ACHN (cell line): ENCODE results near the gene HPS1.

Experiments used
- DNase-seq: peaks from one replicate; pipeline ENCODE4 v3.0.0-alpha.2; 2015
- in situ Hi-C: cut with HindIII; loops from 2 replicates; pipeline ENCODE4 v1.10.0; 2017; ENCODE audit warnings: low sequenced_read_pairs, low pct_ligation_motif_present, low pct_unique_long_range_greater_than_20kb

HPS1 gene

DNA sequence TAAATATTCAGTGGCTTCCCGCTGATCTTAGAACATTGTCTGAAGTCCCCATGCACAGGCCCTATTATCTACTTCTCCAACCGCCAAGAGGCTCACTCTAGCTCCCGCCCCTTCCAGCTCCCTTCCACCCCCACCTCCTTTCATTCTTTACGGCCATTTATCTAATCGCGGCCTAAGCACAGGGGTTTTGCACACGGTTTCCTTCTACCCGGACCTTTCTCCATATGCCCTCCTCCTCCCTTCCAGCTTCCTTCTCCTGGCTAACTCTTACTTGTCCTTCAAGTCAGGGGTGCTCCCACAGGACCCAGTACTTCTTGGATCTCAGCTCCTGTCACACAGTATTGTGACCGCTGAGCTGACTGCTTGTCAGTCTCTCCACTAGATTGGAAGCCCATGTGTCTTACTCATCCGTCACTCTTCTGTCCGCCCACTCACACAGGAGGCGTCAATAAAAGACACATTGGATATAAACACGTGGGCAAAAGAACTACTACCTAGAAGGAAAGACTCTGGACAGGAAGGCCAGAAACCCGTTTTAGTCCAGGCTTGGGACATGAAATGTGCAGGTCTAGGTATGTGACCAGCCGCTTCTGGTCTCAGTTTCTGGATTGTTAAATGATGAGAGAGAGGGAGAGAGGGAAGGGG lies 20.2 kb upstream of the HPS1 start:
- in situ Hi-C loops = no loop called here
- no peak for DNase-seq

DNA sequence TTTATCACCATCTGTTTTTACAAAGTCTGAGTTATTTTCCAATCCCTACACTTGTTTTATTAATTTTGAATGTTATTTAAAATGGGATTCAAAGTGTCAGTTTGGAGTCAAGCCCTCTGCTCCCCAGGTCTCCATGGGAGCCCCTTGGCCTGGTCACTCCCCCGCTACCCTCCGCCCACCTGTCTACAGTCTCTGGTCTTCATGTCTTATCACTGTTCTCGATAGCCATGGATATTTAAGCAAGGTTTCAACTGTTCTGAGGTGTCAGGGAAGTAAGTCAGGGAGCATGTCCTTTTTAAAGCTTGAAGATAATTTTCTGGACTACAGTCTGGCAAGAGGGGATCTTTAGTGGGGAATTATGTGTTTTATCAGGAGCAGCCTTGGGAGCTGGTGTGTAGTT lies 19.1 kb upstream of the HPS1 start:
- no peak for DNase-seq
- in situ Hi-C loops = no loop called here

- DNase-seq = no peak
- in situ Hi-C loops = no loop called here
Measured at GRCh38 chr10:98463976-98464754, 17.4 kb upstream of the HPS1 start.

DNA sequence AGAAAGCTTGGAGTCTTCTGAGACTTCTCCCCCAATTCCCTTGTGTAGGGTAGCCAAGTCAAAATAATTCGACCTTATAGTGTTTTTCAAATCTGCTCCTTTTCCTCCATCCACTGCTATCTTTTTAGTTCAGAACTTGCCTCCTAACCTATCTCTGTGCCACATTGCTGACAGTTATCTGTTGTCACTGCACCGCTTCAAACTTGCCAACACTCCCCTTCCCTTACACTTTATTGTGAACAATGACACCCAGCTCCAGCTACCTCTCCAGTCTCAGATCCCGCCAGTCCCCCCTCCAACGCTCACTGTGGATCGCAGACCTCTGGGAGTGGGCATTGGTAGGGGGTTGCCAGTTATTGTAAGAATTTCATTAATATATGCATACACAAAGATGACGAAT lies 16.3 kb upstream of the HPS1 start:
- in situ Hi-C loops = no loop called here
- DNase-seq = no peak

- no peak for DNase-seq
- in situ Hi-C loops = no loop called here
Measured at GRCh38 chr10:98461500-98461842, 14.7 kb upstream of the HPS1 start.

DNA sequence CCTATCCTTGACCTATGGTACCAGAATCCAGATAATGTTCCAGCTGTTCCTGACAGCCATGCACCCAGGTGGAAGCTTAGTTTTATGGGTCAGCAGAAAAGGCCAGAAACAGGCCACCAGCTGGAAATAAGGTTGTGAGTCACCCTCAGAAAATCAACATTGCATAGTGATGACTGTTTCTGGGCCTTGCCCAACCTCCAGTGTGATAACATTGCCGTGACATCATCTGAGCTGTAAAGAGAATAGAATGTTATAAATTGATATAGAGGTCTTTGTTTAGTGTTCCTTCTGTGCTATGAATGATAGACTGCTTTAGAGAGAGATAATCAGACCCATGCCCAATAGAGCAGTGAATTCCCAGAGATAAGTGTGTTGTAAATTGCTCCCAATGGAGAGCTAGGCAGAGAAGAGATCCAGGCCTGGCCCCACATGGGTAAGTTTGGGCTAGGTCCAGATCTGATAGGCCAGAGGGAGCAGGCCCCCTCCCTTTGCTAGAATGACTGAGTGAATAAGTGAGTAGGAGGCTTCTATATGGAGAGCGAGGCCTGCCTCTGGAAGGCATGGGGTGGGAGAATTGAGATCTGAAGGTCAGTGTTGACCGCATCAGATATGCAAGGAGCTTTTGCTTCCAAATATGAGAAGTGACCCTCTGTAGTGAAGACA lies 14.2 kb upstream of the HPS1 start:
- in situ Hi-C loops = no loop called here

DNA sequence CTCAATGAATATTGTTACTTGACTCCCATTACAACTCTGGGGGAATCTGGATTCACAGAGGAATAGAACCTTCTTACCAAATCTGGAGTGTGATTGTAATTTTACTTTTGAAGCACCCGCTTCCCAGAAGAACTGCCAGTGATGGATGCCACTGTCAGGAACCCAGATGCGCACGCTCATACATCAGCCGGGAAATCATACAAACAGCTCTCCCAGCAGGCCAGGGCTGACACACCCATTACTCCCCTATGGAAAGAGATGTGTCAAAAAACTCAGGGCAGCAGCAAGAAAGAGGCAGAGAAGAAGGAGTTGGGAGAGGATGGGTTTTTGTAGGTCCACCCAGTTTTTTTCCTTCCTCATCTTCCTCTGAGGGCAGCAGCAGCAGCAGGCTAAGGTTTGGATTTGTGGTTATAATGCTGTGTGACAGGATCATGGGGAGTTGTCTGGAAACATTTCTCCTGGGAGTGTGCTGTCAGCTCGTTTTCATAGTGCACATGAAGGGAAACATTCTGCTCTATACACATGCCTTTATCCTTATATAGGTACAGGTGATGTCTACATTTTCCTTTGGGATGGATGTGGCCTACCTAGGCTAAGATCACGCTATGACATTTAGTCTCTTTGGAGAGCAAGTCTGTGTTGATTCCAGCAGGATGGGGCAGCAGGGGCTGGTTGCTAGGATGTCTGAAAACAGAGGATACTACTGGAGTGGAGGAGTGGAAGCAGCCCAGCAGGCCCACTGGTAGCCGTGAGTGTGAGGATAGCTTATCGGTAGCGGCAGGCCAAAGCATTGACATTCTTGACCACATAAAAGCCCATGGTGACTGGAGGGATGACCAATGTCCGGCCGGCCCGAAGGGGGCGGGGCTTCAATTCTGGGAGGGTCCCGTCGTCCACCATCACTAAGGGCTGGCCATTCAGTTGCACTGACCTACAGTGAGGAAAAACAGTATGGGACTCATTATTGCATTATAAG lies 12.4 kb upstream of the HPS1 start:
- in situ Hi-C loops = no loop called here

More for the DNA sequence above, 14.2 kb upstream of the HPS1 start:
- DNase-seq = peak; percentile 93

GRCh38 chr10:98457721-98458120 lies 11.0 kb upstream of the HPS1 start:
- DNase-seq = no peak
- in situ Hi-C loops = no loop called here

More for the DNA sequence above, 12.4 kb upstream of the HPS1 start:
- no peak for DNase-seq

DNA sequence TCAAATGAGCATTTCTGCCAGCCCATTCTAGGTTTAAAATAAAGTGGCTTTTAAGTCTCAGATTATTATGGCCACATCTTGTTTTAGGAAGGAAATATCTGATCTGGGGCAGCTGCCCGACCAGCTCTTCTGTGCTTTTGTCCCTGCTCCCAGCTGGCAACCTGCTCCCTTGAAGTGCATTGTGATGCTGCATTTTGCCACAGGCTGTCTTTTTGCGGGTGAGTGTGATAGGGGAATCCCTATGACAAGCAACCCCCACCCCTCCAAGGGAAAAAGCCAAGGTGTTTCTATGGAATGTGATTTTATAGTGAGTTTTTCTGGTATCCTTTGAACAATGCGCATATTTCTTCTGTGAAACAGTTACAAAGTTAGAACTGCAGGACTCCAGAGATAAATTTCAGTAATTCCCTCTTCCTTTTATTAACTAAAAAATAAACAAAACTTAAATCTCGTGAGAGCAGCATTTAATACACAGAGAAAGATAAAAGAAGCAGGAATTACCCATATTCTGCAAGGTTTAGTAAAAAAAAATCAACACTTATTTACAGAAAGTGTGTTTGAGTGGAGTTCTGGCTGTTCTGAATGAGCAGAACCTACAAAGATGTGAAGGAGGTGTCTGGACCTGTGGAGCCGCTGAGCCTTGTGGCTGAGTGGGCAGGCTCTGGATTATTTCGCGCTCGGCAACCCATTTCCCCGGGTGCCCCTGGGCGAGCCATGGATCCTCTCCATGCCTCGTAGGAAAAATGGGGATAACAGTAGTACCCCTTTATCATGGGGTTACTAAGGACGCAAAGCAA lies 10.1 kb upstream of the HPS1 start:
- in situ Hi-C loops = no loop called here
- no peak for DNase-seq

- in situ Hi-C loops = no loop called here
- no peak for DNase-seq
Measured at GRCh38 chr10:98456043-98456570, 9.4 kb upstream of the HPS1 start.

DNA sequence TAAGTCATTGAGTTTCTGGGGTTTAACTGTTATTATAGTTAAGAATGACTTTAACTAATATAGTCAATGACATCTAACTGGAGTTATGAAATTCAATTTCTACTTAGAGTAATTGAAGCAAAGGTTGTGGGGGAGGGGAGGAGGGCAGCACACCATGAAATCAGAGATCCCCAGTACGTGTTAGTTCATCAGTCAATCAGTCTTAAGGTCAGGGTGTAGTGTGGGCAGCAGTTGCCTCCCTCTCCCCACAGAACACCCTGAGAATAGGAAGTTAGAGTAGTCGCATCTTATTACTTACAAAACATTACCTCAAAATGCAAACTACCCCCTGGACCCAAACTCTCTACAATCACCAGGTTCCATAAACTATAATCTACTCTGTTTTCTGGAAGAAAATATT lies 7.0 kb upstream of the HPS1 start:
- in situ Hi-C loops = no loop called here
- no peak for DNase-seq

DNA sequence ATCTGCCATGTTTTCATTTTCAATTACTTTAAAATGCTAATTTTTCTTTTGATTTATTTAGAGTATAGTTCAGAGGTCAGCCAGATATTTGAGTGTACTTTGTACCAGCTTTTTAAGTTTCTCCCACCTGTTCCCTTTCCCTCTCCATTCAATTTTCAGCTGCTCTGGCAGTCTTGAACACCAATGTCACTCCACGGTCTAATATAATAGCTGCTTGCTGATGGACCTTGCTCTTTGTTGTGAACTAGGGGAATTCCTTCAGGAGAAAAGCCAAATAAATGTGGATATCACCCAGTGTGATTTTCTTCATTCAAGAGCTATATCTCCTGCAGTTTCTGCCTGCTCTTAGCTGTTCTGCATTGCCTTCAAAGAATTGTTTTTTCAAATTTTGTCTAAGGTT lies 3.9 kb upstream of the HPS1 start:
- no peak for DNase-seq
- in situ Hi-C loops = no loop called here

GRCh38 chr10:98449287-98449686 lies 2.6 kb upstream of the HPS1 start:
- in situ Hi-C loops = no loop called here

GRCh38 chr10:98446151-98446660 lies 529 bp downstream of the HPS1 start:
- in situ Hi-C loops = no loop called here
- no peak for DNase-seq

More at GRCh38 chr10:98449287-98449686, 2.6 kb upstream of the HPS1 start:
- DNase-seq = no peak

DNA sequence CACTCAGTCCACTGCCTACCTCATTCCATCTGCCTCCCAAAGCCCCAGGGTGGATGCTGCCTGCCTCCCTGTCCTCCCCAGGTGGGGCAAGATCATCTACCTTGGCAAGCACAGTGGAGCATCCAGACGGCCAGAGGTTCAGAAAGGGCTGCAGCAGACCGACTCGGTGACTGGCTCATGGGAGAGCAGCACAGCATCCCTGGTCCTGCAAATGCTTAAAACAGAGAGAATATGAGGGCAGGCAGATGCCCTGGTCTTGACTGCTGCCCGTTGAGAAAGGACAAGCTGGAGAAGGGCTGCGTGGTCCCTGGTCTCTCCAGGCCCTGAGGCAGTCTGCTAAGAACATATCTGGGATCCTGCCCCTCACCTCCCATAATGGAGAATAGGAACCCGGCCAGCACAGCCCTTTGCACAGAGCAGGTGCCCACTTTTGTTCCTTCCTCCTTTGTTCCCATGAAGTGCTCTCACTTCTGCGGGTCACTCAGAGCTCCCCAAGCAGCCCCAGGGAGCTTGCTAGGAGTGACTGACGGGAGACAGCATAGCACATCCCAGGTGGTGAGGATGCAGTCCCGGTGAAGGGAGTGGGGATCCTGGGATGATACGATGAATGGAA lies 1.4 kb downstream of the HPS1 start:
- in situ Hi-C loops = no loop called here
- no peak for DNase-seq

DNA sequence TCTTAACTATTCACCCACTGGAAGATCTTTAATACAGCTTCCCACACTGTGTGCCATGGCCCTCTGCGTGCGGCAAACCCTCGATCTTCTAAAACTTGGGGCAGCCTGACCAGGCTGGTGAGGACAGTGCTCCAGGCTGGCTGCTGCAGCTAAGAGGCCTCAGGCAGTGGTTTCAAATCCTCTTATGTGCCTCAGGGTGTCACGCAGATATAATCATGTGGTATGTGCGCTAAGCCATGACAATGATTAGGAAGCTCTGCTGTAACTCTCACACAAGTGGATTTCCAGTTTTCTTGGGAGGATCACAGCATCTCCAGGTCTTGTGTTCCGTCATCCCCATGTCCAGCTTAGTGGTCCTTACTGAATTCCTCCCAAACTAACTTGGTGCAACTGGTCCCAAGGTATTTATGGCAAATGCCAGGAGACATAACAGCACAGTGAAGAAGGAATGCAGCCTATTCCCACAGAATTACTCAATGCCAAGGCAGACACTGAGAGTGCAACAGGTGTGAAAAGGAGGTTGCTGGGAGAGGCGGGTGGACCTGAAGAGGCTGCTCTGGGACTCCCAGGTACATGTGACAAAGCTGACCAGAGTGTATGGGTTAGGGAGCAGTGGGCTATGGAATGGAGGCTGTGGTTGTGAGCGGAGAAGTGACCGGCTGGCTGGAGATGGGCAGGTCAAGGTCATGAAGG lies 2.3 kb downstream of the HPS1 start:
- DNase-seq = peak; percentile 81
- in situ Hi-C loops = no loop called here

- no peak for DNase-seq
- in situ Hi-C loops = no loop called here
Measured at GRCh38 chr10:98438715-98439114, 8.0 kb downstream of the HPS1 start.
